HG02852 (cell line): ENCODE data around the gene PCDHGA5.
A peak's percentile ranks its signal among the peaks of the same experiment; 100 is the strongest.
"Not testable (repeated sequence)": the region's sequence is repeated elsewhere in the genome, so short reads cannot be mapped to it uniquely, and the experiment has no call there.

Source experiments
- ATAC-seq: cut with Tn5 transposase; IDR thresholded peaks from one replicate; pipeline ENCODE4 v1.9.1; 2021; ENCODE audit warnings: mild to moderate bottlenecking, moderate library complexity; ENCODE audit not compliant: unreplicated experiment

Gene PCDHGA5

DNA sequence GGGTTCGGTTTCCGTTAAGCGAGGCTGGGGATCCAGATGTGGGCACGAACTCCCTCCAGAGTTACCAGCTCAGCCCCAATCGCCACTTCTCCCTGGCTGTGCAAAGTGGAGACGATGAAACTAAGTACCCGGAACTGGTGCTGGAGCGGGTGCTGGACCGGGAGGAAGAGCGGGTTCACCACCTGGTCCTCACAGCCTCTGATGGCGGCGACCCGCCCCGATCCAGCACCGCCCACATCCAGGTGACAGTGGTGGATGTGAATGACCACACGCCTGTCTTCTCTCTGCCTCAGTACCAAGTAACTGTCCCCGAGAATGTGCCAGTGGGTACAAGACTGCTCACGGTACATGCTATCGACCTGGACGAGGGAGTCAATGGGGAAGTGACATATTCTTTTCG, 19.4 kb downstream of the PCDHGA5 start:
- no peak for ATAC-seq

DNA sequence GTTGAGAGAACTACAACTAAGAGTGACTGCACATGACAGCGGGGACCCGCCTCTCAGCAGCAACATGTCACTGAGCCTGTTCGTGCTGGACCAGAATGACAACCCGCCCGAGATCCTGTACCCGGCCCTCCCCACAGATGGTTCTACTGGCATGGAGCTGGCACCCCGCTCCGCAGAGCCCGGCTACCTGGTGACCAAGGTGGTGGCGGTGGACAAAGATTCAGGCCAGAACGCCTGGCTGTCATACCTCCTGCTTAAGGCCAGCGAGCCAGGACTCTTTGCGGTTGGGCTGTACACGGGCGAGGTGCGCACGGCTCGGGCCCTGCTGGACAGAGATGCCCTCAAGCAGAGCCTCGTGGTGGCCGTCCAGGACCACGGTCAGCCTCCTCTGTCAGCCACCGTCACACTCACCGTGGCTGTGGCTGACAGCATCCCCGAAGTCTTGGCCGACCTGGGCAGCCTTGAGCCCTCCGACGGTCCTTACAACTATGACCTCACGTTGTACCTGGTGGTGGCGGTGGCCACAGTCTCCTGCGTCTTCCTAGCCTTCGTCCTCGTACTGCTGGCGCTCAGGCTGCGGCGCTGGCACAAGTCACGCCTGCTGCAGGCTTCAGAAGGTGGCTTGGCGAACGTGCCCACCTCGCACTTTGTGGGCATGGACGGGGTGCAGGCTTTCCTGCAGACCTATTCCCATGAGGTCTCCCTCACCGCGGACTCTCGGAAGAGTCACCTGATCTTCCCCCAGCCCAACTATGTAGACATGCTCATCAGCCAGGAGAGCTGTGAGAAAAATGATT, 20.7 kb downstream of the PCDHGA5 start:
- no peak for ATAC-seq

DNA sequence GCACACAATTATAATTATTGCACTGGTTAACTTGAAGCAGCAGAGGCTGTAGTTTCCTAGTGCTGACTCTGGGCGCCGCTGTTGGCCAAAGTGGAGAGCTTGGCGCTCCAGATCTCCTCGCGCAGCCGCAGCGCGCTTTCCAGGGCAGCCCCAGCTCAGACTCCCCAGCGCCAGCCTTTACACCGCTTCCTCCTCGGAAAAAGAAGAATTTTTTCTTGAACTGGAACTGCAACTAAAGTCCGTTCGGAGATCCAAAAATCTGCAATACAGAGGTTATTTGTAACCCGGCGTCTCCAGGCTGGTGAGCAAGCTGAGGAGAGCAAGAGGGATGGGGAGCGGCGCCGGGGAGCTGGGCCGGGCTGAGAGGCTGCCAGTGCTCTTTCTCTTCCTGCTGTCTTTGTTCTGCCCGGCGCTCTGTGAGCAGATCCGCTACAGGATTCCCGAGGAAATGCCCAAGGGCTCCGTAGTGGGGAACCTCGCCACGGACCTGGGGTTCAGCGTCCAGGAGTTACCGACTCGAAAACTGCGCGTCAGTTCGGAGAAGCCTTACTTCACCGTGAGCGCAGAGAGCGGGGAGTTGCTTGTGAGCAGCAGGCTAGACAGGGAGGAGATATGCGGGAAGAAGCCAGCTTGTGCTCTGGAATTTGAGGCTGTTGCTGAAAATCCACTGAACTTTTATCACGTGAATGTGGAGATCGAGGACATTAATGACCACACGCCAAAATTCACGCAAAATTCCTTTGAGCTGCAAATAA, 23.8 kb downstream of the PCDHGA5 start, which contains the start of gene PCDHGB4:
Gene PCDHGB4 (plus strand): TSS at position 142 of the 755 bp plus-strand sequence. CDS start 187 bp downstream, at position 329.
- peak; percentile 87 for ATAC-seq

DNA sequence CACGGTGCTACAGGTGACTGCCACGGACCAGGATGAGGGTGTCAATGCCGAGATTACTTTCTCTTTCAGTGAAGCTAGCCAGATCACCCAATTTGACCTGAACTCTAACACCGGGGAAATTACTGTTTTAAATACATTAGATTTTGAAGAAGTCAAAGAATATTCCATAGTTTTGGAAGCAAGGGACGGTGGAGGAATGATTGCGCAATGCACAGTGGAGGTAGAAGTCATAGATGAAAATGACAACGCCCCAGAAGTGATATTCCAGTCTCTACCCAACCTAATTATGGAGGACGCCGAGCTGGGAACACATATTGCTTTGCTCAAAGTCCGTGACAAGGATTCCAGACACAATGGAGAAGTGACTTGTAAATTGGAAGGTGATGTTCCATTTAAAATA, 24.7 kb downstream of the PCDHGA5 start:
- no peak for ATAC-seq

DNA sequence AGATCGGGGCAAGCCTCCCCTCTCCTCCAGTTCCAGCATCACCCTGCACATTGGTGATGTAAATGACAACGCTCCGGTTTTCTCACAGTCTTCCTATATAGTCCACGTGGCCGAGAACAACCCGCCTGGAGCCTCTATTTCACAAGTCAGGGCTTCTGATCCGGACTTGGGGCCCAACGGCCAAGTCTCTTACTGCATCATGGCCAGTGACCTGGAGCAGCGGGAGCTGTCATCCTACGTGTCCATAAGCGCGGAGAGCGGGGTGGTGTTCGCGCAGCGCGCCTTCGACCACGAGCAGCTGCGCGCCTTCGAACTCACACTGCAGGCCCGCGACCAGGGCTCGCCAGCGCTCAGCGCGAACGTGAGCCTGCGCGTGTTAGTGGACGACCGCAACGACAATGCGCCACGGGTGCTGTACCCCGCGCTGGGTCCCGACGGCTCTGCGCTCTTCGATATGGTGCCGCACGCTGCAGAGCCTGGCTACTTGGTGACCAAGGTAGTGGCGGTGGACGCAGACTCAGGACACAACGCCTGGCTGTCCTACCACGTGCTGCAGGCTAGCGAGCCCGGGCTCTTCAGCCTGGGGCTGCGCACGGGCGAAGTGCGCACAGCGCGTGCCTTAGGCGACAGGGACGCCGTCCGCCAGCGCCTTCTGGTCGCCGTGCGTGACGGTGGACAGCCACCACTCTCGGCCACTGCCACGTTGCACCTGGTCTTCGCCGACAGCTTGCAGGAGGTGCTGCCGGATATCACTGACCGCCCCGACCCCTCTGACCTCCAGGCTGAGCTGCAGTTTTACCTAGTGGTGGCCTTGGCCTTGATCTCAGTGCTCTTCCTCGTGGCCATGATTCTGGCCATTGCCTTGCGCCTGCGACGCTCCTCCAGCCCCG, 25.4 kb downstream of the PCDHGA5 start:
- ATAC-seq, result no peak

DNA sequence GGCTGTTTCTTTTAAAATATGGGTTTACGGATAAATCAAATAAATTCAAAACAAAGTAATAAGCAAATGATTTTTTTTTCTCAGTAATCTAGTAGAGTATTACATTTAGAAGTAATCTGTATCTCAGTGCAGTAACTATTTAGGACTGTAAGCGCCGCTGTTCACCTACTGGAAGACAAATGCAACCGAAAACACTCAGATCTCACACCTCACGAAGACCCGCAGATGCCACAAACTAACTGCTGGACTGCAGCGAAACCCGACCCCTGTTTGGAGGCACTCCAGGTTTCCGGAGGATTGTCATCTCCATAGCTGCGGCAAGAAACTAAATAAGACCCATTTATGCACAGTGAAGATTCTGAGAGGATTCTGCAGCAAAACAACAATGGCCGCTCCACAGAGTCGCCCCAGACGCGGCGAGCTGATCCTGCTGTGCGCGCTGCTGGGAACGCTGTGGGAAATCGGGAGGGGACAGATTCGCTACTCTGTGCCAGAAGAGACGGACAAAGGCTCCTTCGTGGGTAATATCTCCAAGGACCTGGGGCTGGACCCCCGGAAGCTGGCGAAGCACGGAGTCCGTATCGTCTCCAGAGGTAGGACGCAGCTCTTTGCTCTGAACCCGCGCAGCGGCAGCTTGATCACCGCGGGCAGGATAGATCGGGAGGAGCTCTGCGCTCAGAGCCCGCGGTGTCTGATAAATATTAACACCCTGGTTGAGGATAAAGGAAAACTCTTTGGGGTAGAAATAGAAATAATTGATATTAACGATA, 28.7 kb downstream of the PCDHGA5 start, which contains the start of gene PCDHGA8:
Gene PCDHGA8 (plus strand): TSS at position 205 of the 770 bp plus-strand sequence. CDS start 181 bp downstream, at position 386.
- ATAC-seq, result no peak

DNA sequence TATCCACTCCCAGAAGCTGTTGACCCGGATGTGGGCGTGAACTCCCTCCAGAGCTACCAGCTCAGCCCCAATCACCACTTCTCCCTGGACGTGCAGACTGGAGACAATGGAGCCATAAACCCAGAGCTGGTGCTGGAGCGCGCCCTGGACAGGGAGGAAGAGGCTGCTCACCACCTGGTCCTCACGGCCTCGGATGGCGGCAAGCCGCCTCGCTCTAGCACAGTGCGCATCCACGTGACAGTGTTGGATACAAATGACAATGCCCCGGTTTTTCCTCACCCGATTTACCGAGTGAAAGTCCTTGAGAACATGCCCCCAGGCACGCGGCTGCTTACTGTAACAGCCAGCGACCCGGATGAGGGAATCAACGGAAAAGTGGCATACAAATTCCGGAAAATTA, 29.3 kb downstream of the PCDHGA5 start:
- ATAC-seq, result no peak

DNA sequence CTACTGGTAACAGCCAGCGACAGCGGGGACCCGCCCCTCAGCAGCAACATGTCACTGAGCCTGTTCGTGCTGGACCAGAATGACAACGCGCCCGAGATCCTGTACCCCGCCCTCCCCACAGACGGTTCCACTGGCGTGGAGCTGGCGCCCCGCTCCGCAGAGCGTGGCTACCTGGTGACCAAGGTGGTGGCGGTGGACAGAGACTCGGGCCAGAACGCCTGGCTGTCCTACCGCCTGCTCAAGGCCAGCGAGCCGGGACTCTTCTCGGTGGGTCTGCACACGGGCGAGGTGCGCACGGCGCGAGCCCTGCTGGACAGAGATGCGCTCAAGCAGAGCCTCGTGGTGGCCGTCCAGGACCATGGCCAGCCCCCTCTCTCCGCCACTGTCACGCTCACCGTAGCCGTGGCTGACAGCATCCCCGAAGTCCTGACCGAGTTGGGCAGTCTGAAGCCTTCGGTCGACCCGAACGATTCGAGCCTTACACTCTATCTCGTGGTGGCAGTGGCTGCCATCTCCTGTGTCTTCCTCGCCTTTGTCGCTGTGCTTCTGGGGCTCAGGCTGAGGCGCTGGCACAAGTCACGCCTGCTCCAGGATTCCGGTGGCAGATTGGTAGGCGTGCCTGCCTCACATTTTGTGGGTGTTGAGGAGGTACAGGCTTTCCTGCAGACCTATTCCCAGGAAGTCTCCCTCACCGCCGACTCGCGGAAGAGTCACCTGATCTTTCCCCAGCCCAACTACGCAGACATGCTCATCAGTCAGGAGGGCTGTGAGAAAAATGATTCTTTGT, 30.6 kb downstream of the PCDHGA5 start:
- ATAC-seq, result not testable (repeated sequence)

DNA sequence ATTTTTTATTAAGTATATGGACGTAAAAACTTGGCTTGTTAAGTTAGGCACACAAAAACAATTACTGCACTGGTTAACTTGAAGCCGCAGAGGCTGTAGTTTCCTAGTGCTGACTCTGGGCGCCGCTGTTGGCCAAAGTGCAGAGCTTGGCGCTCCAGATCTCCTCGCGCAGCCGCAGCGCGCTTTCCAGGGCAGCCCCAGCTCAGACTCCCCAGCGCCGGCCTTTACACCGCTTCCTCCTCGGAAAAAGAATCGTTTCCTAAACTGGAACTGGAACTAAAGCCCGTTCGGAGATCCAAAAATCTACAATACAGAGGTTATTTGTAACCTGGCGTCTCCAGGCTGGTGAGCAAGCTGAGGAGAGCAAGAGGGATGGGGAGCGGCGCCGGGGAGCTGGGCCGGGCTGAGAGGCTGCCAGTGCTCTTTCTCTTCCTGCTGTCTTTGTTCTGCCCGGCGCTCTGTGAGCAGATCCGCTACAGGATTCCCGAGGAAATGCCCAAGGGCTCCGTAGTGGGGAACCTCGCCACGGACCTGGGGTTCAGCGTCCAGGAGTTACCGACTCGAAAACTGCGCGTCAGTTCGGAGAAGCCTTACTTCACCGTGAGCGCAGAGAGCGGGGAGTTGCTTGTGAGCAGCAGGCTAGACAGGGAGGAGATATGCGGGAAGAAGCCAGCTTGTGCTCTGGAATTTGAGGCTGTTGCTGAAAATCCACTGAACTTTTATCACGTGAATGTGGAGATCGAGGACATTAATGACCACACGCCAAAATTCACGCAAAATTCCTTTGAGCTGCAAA, 34.0 kb downstream of the PCDHGA5 start, which contains the start of gene PCDHGB5:
Gene PCDHGB5 (plus strand): TSS at position 192 of the 796 bp plus-strand sequence. CDS start 181 bp downstream, at position 373.
- peak; percentile 98 for ATAC-seq

DNA sequence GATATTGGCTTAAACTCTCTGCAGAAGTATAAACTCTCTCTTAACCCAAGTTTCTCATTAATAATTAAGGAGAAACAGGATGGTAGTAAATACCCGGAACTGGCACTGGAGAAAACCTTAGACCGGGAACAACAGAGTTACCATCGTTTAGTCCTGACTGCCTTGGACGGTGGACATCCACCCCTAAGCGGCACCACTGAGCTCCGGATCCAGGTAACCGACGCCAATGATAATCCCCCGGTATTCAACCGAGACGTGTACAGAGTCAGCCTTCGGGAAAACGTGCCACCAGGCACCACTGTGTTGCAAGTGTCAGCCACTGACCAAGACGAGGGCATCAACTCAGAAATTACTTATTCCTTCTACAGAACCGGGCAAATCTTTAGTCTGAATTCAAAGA, 34.6 kb downstream of the PCDHGA5 start:
- ATAC-seq, result no peak

DNA sequence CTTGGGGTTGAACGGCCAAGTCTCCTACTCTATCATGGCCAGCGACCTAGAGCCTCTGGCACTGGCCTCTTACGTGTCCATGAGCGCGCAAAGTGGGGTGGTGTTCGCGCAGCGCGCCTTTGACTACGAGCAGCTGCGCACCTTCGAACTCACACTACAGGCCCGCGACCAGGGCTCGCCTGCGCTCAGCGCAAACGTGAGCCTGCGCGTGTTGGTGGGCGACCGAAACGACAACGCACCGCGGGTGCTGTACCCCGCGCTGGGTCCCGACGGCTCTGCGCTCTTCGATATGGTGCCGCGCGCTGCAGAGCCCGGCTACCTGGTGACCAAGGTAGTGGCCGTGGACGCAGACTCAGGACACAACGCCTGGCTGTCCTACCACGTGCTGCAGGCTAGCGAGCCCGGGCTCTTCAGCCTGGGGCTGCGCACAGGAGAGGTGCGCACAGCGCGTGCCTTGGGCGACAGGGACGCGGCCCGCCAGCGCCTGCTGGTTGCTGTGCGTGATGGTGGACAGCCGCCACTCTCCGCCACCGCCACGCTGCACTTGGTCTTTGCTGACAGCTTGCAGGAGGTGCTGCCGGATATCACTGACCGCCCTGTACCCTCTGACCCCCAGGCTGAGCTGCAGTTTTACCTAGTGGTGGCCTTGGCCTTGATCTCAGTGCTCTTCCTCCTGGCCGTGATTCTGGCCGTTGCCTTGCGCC, 35.7 kb downstream of the PCDHGA5 start:
- no peak for ATAC-seq

DNA sequence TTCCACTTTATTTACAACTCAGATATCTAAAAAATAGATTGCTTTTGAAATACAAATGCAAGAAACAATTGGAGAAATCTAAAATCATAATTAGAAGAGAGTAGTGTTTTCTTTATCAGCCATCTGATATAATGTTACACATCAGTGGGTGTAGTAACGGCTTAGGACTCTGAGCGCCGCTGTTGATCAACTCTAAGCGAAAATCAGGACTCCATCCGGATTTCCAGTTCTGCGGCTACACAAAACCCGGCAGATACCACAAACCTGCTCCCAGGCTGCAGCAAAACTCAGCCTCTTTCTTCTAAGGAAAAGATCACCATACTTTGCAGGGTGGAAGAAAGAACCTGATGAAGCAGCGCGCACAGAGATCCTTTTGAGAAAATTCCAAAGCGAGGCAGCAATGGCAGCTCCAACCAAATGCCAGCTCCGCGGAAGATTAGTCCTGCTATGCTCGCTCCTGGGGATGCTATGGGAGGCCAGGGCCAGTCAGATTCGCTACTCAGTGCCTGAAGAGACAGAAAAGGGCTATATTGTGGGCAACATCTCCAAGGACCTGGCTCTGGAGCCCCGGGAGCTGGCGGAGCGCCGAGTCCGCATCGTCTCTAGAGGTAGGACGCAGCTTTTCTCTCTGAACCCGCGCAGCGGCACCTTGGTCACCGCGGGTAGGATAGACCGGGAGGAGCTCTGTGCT, 38.7 kb downstream of the PCDHGA5 start, which contains the start of gene PCDHGA9:
Gene PCDHGA9 (plus strand): TSS at position 226 of the 691 bp plus-strand sequence. CDS start 175 bp downstream, at position 401.
- ATAC-seq, result no peak

DNA sequence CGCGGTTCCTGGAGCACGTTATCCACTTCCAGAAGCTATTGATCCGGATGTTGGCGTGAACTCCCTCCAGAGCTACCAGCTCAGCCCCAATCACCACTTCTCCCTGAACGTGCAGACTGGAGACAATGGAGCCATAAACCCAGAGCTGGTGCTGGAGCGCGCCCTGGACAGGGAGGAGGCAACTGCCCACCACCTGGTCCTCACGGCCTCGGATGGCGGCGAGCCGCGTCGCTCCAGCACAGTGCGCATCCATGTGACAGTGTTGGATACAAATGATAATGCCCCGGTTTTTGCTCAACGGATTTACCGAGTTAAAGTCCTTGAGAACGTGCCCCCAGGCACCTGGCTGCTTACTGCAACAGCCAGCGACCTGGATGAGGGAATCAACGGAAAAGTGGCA, 39.4 kb downstream of the PCDHGA5 start:
- no peak for ATAC-seq

DNA sequence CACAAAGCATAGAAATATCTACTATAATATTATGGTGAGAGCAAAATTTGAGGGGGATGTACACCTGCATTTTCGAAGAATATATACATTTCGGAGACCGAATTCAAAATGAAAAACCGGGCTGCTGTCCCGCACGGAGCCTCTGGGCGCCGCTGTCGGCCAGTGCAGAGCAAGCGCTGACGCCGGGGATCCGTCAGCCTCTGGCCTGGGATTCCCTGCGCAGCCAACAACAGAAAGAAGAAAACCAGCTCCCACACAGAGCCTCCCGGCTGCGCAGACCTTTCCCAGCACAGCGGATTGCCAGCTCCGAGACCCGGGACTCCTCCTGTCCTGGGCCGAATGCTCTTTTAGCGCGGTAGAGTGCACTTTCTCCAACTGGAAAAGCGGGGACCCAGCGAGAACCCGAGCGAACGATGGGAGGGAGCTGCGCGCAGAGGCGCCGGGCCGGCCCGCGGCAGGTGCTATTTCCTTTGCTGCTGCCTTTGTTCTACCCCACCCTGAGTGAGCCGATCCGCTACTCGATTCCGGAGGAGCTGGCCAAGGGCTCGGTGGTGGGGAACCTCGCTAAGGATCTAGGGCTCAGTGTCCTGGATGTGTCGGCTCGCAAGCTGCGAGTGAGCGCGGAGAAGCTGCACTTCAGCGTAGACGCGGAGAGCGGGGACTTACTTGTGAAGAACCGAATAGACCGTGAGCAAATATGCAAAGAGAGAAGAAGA, 44.0 kb downstream of the PCDHGA5 start, which contains the start of gene PCDHGB6:
Gene PCDHGB6 (plus strand): TSS at position 232 of the 716 bp plus-strand sequence. CDS start 182 bp downstream, at position 414.
- peak; percentile 67 for ATAC-seq

DNA sequence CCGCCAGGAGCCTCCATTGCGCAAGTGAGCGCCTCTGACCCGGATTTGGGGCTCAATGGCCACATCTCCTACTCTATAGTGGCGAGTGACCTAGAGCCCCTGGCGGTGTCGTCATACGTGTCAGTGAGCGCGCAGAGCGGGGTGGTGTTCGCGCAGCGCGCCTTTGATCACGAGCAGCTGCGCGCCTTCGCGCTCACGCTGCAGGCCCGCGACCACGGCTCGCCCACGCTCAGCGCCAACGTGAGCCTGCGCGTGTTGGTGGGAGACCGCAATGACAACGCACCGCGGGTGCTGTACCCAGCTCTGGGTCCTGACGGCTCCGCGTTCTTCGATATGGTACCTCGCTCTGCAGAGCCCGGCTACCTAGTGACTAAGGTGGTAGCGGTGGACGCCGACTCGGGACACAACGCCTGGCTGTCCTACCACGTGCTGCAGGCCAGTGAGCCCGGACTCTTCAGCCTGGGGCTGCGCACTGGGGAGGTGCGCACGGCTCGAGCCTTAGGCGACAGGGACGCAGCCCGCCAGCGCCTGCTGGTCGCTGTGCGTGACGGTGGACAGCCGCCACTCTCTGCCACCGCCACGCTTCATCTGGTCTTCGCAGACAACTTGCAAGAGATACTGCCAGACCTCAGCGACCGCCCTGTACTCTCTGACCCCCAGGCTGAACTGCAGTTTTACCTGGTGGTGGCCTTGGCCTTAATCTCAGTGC, 45.8 kb downstream of the PCDHGA5 start:
- ATAC-seq, result no peak

DNA sequence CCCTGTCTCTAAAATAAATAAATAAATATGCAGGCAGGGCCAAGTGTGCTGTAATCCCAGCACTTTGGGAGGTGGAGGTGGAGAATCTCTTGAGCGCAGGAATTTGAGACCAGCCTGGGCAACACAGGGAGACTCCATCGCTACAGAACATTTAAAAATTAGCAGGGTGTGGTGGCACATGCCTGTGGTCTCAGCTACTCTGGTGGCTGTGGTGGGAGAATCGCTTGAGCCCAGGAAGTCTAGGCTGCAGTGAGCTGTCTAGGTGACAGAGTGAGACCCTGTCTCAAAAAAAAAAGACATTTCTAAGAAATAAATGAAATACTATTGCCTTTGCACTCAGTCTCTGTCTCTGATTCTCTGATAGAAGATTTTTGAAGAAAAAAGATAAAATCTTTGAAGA, 47.6 kb downstream of the PCDHGA5 start:
- no peak for ATAC-seq
